Panc1 (cell line): ENCODE measurements around the gene LAMA1. TPM values are rescaled to one million over a fixed set of nuclear protein-coding genes. Genes with fewer than 3 reads are reported as not detected.

Experiments used
- ATAC-seq: fragments of 200-7000 bp; cut with Tn5 transposase; 2 replicates; pipeline ENCODE4 v1.9.1; 2020; ENCODE audit warnings: mild to moderate bottlenecking, moderate library complexity
- BruUV-seq: library from RNA; stranded (reverse); fragments of 400-500 nt; replicated peaks from 2 replicates; lab custom pipeline; 2021; lab: Mats Ljungman, UMichigan
- CTCF ChIA-PET: fragments of 300-600 bp; sonication (Branson Sonifier 250); formaldehyde crosslinking; loops from one replicate; lab custom pipeline; 2022; ENCODE audit warnings: antibody characterized with exemption; lab: Charles Lee
- POLR2A ChIA-PET: fragments of 300-600 bp; sonication (Branson Sonifier 250); formaldehyde crosslinking; loops from one replicate; lab custom pipeline; 2022; ENCODE audit warnings: antibody characterized with exemption; lab: Charles Lee
- DNase-seq: peaks from one replicate; pipeline ENCODE4 v3.0.0-alpha.2; 2010; ENCODE audit warnings: low read depth, low spot score
- H3K27ac ChIP-seq: 2 replicates; pipeline ENCODE4 v1.5.1; 2011; ENCODE audit warnings: mild to moderate bottlenecking, low read length, inconsistent platforms
- H3K27me3 ChIP-seq: fragments of 200-500 bp; sonication (Bioruptor generic); 2 replicates; pipeline ENCODE4 v1.6.0; 2014; ENCODE audit warnings: low read length, inconsistent platforms; ENCODE audit not compliant: control insufficient read depth, insufficient read depth
- H3K36me3 ChIP-seq: fragments of 200-500 bp; sonication (Bioruptor generic); 2 replicates; pipeline ENCODE4 v1.5.1; 2014; ENCODE audit warnings: inconsistent platforms, mild to moderate bottlenecking, low read length, moderate library complexity; ENCODE audit not compliant: control insufficient read depth, insufficient read depth
- H3K4me1 ChIP-seq: 2 replicates; pipeline ENCODE4 v1.5.1; 2011; ENCODE audit warnings: inconsistent platforms, mild to moderate bottlenecking, low read length, moderate library complexity; ENCODE audit not compliant: control insufficient read depth, insufficient read depth
- H3K4me3 ChIP-seq, 2 experiments: 2 replicates each; pipeline ENCODE4 v1.5.1; 2011 to 2012; ENCODE audit warnings: low read depth in 2 of 2, low read length in 2 of 2, mild to moderate bottlenecking in 2 of 2, inconsistent platforms in 1 of 2, moderate library complexity in 1 of 2
- H3K9me3 ChIP-seq: fragments of 200-500 bp; sonication (Bioruptor generic); 2 replicates; pipeline ENCODE4 v1.5.1; 2014; ENCODE audit warnings: low read depth, mild to moderate bottlenecking, inconsistent platforms, low read length, moderate library complexity; ENCODE audit not compliant: control insufficient read depth, insufficient read depth
- CTCF ChIP-seq: fragments of 450-650 bp; IDR thresholded peaks from 2 replicates; pipeline ENCODE4 v1.5.1; 2017; ENCODE audit warnings: mild to moderate bottlenecking
- POLR2AphosphoS5 ChIP-seq: IDR thresholded peaks from 2 replicates; pipeline ENCODE4 v1.6.1; 2012; ENCODE audit warnings: mild to moderate bottlenecking, low read depth, low read length, moderate library complexity
- REST ChIP-seq, 2 experiments: IDR thresholded peaks; 2 replicates each; pipeline ENCODE4 v1.6.1; 2011 to 2012; ENCODE audit warnings: low read depth in 2 of 2, control low read depth in 1 of 2, low read length in 1 of 2, mild to moderate bottlenecking in 1 of 2, moderate library complexity in 1 of 2; ENCODE audit not compliant: insufficient read depth in 1 of 2
- SIN3A ChIP-seq: IDR thresholded peaks from 2 replicates; pipeline ENCODE4 v1.6.1; 2012; ENCODE audit warnings: low read depth, mild to moderate bottlenecking, low read length, moderate library complexity, borderline replicate concordance; ENCODE audit not compliant: insufficient read depth
- TCF7L2 ChIP-seq: IDR thresholded peaks from 2 replicates; pipeline ENCODE4 v1.6.1; 2011; ENCODE audit warnings: mild to moderate bottlenecking, low read depth, low read length, inconsistent platforms
- in situ Hi-C: cut with HindIII; loops from 2 replicates; pipeline ENCODE4 v1.10.0; 2016; ENCODE audit warnings: low sequenced_read_pairs, low pct_unique_long_range_greater_than_20kb
- intact Hi-C: fragments of 100-400 bp; cut with micrococcal nuclease; formaldehyde crosslinking; loops from one replicate; pipeline ENCODE4 v1.10.0; 2022; ENCODE audit not compliant: unreplicated experiment
- total RNA-seq: library from RNA; stranded (reverse); gene quantifications from one replicate; pipeline ENCODE4 v1.2.1, GENCODE V29; 2021; ENCODE audit not compliant: unreplicated experiment

The LAMA1 gene
- total RNA-seq, 1 experiment from 2014 or later = 0.03 TPM

GRCh38 chr18:7094427-7094826, 23.2 kb downstream of the LAMA1 start:
- POLR2A ChIA-PET = no interaction called here
- in situ Hi-C loops = no loop called here
- BruUV-seq = no TSS peak
- ATAC-seq (no peak), DNase-seq (no peak)
- intact Hi-C loops = no loop called here
- no peak for TF ChIP-seq TCF7L2
- no peak for TF ChIP-seq SIN3A
- TF ChIP-seq REST (IDR thresholded peaks at IDR 0.05; ENCODE audit: insufficient read depth in 1 of 2, low read depth in 2 of 2, low read length in 1 of 2) = no peak
- TF ChIP-seq POLR2AphosphoS5 = no peak
- TF ChIP-seq CTCF = no peak
- CTCF ChIA-PET = no interaction called here
- Histone ChIP-seq H3K4me1 (no peaks in the 10 kb centered on the region), H3K4me3 (no peak overlapping the region), H3K9me3 (no peaks in the 10 kb centered on the region), H3K27ac (no peak overlapping the region), H3K36me3 (no peaks in the 10 kb centered on the region), H3K27me3 (no peaks in the 10 kb centered on the region; the same call in 1 of the 2 replicates)

- no peak for ATAC-seq
Measured at GRCh38 chr18:7090771-7091170, 26.8 kb downstream of the LAMA1 start.

More at GRCh38 chr18:7090771-7091170, 26.8 kb downstream of the LAMA1 start:
- H3K9me3 ChIP-seq = no peaks in the 10 kb centered on the region
- DNase-seq = no peak
- TF ChIP-seq SIN3A = no peak
- TF ChIP-seq TCF7L2 = no peak
- TF ChIP-seq REST (IDR thresholded peaks at IDR 0.05; ENCODE audit: insufficient read depth in 1 of 2, low read depth in 2 of 2, low read length in 1 of 2) = no peak
- no peak for TF ChIP-seq CTCF
- no peak for TF ChIP-seq POLR2AphosphoS5
- H3K4me1 ChIP-seq = no peaks in the 10 kb centered on the region
- ChIA-PET POLR2A (interaction anchor here (0.7 kb wide), 1 partner anchor 416 kb away, joined by 3 read pairs; no protein-coding TSS in a partner anchor), CTCF (no interaction called here)
- BruUV-seq = no TSS peak
- H3K27ac ChIP-seq = no peak overlapping the region
- H3K4me3 ChIP-seq = no peak overlapping the region
- in situ Hi-C loops = no loop called here
- intact Hi-C loops = no loop called here
- no peaks in the 10 kb centered on the region; the same call in 1 of the 2 replicates for H3K27me3 ChIP-seq
- no peaks in the 10 kb centered on the region for H3K36me3 ChIP-seq
